Activated B cell treated with CpG ODN at 0.5 μM for 24 hours (primary cell): Measurements from ENCODE around the gene CD34. TPM values are rescaled to one million over a fixed set of nuclear protein-coding genes. Genes with fewer than 3 reads are reported as not detected.

Experiments used
- ATAC-seq: fragments of 200-7000 bp; cut with Tn5 transposase; one replicate; pipeline ENCODE4 v1.10.0; 2021; ENCODE audit warnings: low read depth, mild to moderate bottlenecking, moderate library complexity
- CTCF ChIA-PET: fragments of 350-600 bp; sonication (Branson Sonifier 250); formaldehyde crosslinking; loops from one replicate; lab custom pipeline; 2021; ENCODE audit warnings: antibody characterized with exemption; lab: Charles Lee
- POLR2A ChIA-PET: fragments of 350-600 bp; sonication (Branson Sonifier 250); formaldehyde crosslinking; loops from one replicate; lab custom pipeline; 2021; ENCODE audit warnings: antibody characterized with exemption; lab: Charles Lee
- DNase-seq: peaks from one replicate; pipeline ENCODE4 v3.0.0; 2022
- H3K27ac Mint-ChIP-seq: one replicate; pipeline ENCODE4 v1.8.0; 2020; ENCODE audit warnings: mixed read lengths
- H3K27me3 Mint-ChIP-seq: one replicate; pipeline ENCODE4 v1.8.0; 2021; ENCODE audit warnings: mixed read lengths
- H3K36me3 Mint-ChIP-seq: one replicate; pipeline ENCODE4 v1.8.0; 2021; ENCODE audit warnings: low read depth, mixed read lengths
- H3K4me1 Mint-ChIP-seq: one replicate; pipeline ENCODE4 v1.8.0; 2021; ENCODE audit warnings: mixed read lengths
- H3K4me3 Mint-ChIP-seq: one replicate; pipeline ENCODE4 v1.8.0; 2020; ENCODE audit warnings: mild to moderate bottlenecking, mixed read lengths
- H3K9me3 Mint-ChIP-seq: one replicate; pipeline ENCODE4 v1.8.0; 2020; ENCODE audit warnings: mixed read lengths
- intact Hi-C: fragments of 100-400 bp; cut with micrococcal nuclease; formaldehyde crosslinking; loops from one replicate; pipeline ENCODE4 v1.15.1; 2024
- total RNA-seq: library from RNA; stranded (reverse); gene quantifications from 2 replicates; pipeline ENCODE4 v1.2.3, GENCODE V29; 2022
- TF ChIP-seq, protein P1 (sequence below): fragments of 200-600 bp; IDR thresholded peaks from one replicate; pipeline ENCODE4 v1.8.0; 2022; ENCODE audit warnings: antibody characterized with exemption, mild to moderate bottlenecking

CD34 gene
- total RNA-seq, 1 donor from 2014 or later: not detected

DNA sequence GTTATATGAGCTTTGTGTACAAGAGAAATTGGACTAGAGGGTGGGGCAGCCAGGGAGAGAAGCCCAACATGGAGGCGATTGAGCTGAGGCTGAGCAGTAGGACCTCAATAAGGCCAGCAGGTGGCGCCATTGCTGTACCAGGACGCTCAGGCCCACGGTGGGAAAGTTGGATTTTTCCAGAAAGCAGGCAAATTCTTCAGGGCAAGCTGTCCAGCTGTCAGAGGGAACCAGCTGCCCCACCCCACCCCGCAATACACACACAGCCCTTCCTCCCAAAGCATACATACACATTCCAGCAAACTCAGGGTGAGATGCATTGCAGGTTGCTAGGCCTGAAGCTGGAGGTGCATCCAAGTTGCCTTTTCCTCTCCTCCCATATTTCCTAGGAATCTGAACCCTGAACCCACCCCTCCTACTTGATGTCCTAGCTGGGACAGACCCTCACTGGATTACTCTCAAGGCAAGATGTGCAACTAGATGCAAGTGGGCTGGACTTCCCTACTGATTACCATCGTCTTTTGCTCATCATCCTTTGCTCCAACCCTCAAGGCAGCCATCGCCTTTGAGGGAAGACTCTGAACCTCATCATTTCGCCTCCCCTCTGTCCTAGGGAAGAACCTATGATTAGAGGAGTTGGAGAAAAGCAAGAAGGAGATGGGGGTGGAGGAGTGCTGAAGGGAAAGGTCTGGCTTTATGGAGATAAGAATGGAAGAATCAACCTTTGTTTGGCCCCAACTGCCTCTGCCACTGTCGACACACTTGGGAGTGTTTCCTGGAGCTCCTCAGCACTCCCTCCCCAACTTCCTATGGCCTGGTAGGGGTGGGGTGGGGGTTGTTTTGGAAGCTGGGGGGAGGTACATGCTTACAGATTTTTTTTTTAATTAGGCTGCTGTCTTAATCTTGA lies 25.5 kb downstream of the CD34 start:
- ATAC-seq (peak; percentile 86), DNase-seq (peak; percentile 51)
- Mint-ChIP-seq H3K27me3 (peaks cover 6% of the 10 kb centered on the region), H3K4me1 (peaks cover 32% of the 10 kb centered on the region), H3K36me3 (no peaks in the 10 kb centered on the region), H3K27ac (no peak overlapping the region), H3K9me3 (no peaks in the 10 kb centered on the region), H3K4me3 (no peak overlapping the region)
- POLR2A ChIA-PET: interaction anchor here (0.6 to 3.9 kb wide), 4 partner anchors 10 to 78 kb away, joined by 3 to 37 read pairs (median 6); no protein-coding TSS in a partner anchor
- TF ChIP-seq, protein P1, sequence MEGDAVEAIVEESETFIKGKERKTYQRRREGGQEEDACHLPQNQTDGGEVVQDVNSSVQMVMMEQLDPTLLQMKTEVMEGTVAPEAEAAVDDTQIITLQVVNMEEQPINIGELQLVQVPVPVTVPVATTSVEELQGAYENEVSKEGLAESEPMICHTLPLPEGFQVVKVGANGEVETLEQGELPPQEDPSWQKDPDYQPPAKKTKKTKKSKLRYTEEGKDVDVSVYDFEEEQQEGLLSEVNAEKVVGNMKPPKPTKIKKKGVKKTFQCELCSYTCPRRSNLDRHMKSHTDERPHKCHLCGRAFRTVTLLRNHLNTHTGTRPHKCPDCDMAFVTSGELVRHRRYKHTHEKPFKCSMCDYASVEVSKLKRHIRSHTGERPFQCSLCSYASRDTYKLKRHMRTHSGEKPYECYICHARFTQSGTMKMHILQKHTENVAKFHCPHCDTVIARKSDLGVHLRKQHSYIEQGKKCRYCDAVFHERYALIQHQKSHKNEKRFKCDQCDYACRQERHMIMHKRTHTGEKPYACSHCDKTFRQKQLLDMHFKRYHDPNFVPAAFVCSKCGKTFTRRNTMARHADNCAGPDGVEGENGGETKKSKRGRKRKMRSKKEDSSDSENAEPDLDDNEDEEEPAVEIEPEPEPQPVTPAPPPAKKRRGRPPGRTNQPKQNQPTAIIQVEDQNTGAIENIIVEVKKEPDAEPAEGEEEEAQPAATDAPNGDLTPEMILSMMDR: peak; percentile 64
- intact Hi-C loops: loop anchor here (1.0 to 2.0 kb wide), 3 partner anchors 78 to 359 kb away; partner anchors contain the start of gene PLXNA2
- CTCF ChIA-PET: interaction anchor here (0.6 to 6.3 kb wide), 26 partner anchors 8 to 112 kb away, joined by 3 to 85 read pairs (median 5); no protein-coding TSS in a partner anchor

DNA sequence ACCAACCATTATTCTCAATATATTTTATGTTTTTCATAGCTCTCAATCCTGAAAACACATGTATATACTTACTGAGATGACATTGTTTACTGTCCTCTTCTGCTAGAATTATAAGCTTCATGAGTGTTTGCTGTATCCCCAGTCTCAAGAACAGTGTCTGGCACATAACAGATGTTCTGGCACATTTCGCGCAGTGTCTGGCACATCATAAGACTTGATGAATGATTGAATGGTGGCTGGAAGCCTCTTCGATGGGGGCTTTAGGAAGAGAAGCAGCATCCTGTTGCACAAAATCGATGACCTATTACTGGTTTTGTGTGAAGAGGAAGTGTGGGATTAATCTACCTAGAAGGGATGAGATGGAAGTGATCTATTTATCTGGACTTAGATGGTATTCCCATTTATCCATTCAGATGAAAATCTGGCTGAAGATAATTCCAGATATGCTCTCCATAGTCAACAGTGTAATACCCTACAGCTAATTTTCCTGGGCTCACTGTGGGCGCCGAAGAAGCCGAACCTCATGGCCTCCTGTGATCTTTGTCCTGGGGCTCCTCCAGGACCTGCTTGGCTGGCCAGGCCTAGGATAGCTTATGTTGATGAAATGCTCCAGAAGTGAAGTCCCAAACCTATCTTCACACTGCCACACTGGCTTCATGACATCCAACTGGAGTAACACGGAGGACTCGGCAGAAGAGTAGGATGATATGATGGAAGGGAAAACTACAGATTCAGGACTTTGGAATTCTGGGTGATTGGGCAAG lies 26.5 kb downstream of the CD34 start:
- H3K4me3 Mint-ChIP-seq: no peak overlapping the region
- H3K27ac Mint-ChIP-seq: peak overlapping the region; percentile 72
- intact Hi-C loops: loop anchor here (1.0 to 2.0 kb wide), 3 partner anchors 79 to 360 kb away; partner anchors contain the start of gene PLXNA2
- DNase-seq (no peak), ATAC-seq (no peak)
- peaks cover 24% of the 10 kb centered on the region for H3K4me1 Mint-ChIP-seq
- H3K36me3 Mint-ChIP-seq: no peaks in the 10 kb centered on the region
- H3K9me3 Mint-ChIP-seq: no peaks in the 10 kb centered on the region
- peaks cover 7% of the 10 kb centered on the region for H3K27me3 Mint-ChIP-seq
- ChIA-PET CTCF (interaction anchor here (0.6 to 6.3 kb wide), 23 partner anchors 8 to 113 kb away, joined by 3 to 85 read pairs (median 5); no protein-coding TSS in a partner anchor), POLR2A (interaction anchor here (0.6 to 3.9 kb wide), 6 partner anchors 9 to 79 kb away, joined by 3 to 37 read pairs (median 5); no protein-coding TSS in a partner anchor)
- TF ChIP-seq, protein P1: no peak

DNA sequence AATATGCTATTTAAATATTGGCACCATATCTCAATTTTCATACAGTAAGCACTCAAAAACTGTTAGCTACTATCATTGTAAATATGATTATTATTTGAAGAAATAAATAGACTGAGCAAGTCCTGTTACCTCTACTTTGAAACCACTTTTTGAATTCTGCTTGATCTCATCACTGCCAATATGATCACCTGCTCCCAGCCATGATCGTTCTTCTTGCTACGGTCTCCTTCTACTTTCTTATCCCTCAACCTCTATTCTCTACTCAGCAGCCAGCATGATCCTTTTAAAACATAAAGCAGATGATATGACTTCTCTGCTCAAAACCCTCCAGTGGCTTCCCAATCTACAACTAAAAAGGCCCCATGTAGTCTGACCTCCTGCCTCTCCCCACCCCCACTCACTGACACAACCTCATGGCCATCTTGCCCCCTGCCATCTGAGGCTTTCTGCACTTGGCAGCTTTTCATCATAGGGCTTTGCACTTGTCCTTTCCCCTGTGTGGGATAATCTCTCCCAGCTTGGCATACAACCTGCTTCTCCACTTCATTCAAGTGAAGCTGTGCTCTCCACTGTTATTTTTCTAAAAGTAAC lies 27.2 kb downstream of the CD34 start:
- TF ChIP-seq, protein P1: no peak
- peaks cover 7% of the 10 kb centered on the region for H3K27me3 Mint-ChIP-seq
- DNase-seq (no peak), ATAC-seq (no peak)
- intact Hi-C loops: loop anchor here (1.0 to 2.0 kb wide), 3 partner anchors 10 to 361 kb away; partner anchors contain the start of gene PLXNA2
- no peaks in the 10 kb centered on the region for H3K36me3 Mint-ChIP-seq
- H3K9me3 Mint-ChIP-seq: no peaks in the 10 kb centered on the region
- POLR2A ChIA-PET: interaction anchor here (1.1 to 3.9 kb wide), 5 partner anchors 10 to 79 kb away, joined by 3 to 37 read pairs (median 7); no protein-coding TSS in a partner anchor
- CTCF ChIA-PET: interaction anchor here (1.1 to 6.3 kb wide), 10 partner anchors 11 to 114 kb away, joined by 3 to 85 read pairs (median 23); no protein-coding TSS in a partner anchor
- peak overlapping the region; percentile 72 for H3K27ac Mint-ChIP-seq
- H3K4me3 Mint-ChIP-seq: peak overlapping the region; percentile 82
- H3K4me1 Mint-ChIP-seq: peaks cover 24% of the 10 kb centered on the region

DNA sequence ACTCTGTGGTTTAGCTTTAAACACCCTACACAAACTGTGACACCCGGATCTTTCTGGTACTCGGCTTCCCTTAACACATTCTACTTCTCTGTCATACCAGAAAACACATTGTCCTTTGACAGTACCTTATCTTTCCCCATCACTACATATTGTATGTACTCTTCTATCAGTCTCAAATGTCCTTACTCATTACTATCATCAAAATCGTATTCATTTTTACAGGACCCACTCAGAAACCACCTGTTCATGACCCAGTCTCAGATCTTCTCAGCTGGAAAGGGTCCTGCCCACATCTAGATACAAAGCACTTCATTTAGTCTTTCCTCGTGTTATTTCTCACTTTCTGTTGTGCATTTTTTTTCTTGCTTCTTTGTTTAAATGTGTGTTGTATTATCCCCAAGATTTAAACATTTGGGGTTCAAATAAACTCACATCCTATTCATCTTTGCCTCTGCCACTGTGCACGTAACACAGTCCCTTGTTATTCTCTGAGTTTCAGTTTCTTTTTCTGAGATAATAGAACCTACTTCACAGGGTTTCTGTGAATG lies 27.7 kb downstream of the CD34 start:
- POLR2A ChIA-PET: interaction anchor here (1.1 to 3.9 kb wide), 4 partner anchors 10 to 72 kb away, joined by 3 to 37 read pairs (median 6); no protein-coding TSS in a partner anchor

More for the DNA sequence above, 27.7 kb downstream of the CD34 start:
- DNase-seq: no peak
- H3K27ac Mint-ChIP-seq: peak overlapping the region; percentile 72
- H3K36me3 Mint-ChIP-seq: no peaks in the 10 kb centered on the region
- intact Hi-C loops: loop anchor here (1.0 to 2.0 kb wide), 2 partner anchors 10 to 14 kb away; no protein-coding TSS in a partner anchor
- CTCF ChIA-PET: interaction anchor here (2.8 to 6.3 kb wide), 7 partner anchors 10 to 85 kb away, joined by 8 to 85 read pairs (median 46); no protein-coding TSS in a partner anchor
- peak overlapping the region; percentile 82 for H3K4me3 Mint-ChIP-seq
- peaks cover 7% of the 10 kb centered on the region for H3K27me3 Mint-ChIP-seq
- TF ChIP-seq, protein P1: no peak
- peaks cover 24% of the 10 kb centered on the region for H3K4me1 Mint-ChIP-seq
- H3K9me3 Mint-ChIP-seq: no peaks in the 10 kb centered on the region
- peak; percentile 62 for ATAC-seq
